Measurements from ENCODE around the gene CNN3. TPM values are rescaled to one million over a fixed set of nuclear protein-coding genes. Genes with fewer than 3 reads are reported as not detected.

Gene CNN3
- total RNA-seq = 384 and 392 TPM in 2 replicates

GRCh38 chr1:94926915-94927404 is at the start of gene CNN3:
CNN3 (minus strand) TSS chr1:94927110; CDS start chr1:94926894, 216 bp downstream.

Other genes with a start within 250 kb of the CNN3 start
- 0.17 and 0.30 TPM in 2 replicates for gene SLC44A3, start 106.8 kb downstream of the CNN3 start, total RNA-seq
- gene ALG14, start 145.8 kb upstream of the CNN3 start, total RNA-seq = 1.6 and 1.7 TPM in 2 replicates
- 0.30 and 0.84 TPM in 2 replicates for gene TLCD4, start 190.2 kb upstream of the CNN3 start, total RNA-seq